DOHH2 (cell line): ENCODE measurements around the gene CNDP1.

Source experiments
- EZH2phosphoT487 ChIP-seq: fragments of 200-600 bp; sonication (generic); IDR thresholded peaks from 2 replicates; pipeline ENCODE4 v1.6.1; 2017; ENCODE audit warnings: borderline replicate concordance, mild to moderate bottlenecking, antibody characterized with exemption, low read length, moderate library complexity, mixed read lengths
- TF ChIP-seq, protein P1 (sequence below): fragments of 200-600 bp; sonication (generic); IDR thresholded peaks from one replicate; pipeline ENCODE4 v1.5.1; 2014; ENCODE audit warnings: antibody characterized with exemption, mild to moderate bottlenecking, low read depth, low read length; ENCODE audit not compliant: poor library complexity, severe bottlenecking

DNA sequence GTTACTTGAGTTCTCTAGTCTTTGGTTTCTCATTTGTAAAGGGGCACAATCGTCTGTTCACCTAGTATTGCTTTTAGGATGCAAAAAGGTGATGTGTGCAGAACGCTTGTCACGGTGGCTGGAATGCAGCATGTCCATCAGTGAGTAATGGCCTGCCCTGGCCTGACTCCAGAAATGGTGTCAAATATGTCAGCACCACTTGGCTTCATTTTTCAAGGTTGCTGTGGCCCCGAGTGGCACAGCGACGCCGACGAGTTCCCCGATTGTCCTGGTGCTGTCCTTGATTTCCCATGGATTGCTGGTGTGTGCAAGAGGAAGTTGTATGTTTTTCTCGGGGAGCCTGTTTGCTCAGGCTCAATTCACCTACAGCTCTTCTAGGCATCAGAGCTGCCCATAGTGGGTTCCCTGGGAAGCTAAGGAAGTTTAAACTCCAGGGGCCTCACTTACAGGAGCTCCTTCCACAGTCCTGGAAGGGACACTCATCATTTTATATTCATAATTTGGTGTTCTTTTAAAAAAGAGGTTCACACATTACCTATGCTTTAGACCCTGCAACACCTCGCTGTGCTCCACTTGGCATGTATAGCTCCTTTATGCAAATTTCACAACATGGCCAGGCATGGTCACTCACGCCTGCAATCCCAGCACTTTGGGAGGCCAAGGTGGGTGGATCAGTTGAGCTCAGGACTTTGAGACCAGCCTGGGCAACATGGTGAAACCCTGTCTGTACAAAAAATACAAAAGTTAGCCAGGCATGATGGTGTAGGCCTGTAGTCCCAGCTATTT, 37.8 kb downstream of the CNDP1 start:
- TF ChIP-seq EZH2phosphoT487, result no peak
- TF ChIP-seq, protein P1, sequence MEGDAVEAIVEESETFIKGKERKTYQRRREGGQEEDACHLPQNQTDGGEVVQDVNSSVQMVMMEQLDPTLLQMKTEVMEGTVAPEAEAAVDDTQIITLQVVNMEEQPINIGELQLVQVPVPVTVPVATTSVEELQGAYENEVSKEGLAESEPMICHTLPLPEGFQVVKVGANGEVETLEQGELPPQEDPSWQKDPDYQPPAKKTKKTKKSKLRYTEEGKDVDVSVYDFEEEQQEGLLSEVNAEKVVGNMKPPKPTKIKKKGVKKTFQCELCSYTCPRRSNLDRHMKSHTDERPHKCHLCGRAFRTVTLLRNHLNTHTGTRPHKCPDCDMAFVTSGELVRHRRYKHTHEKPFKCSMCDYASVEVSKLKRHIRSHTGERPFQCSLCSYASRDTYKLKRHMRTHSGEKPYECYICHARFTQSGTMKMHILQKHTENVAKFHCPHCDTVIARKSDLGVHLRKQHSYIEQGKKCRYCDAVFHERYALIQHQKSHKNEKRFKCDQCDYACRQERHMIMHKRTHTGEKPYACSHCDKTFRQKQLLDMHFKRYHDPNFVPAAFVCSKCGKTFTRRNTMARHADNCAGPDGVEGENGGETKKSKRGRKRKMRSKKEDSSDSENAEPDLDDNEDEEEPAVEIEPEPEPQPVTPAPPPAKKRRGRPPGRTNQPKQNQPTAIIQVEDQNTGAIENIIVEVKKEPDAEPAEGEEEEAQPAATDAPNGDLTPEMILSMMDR, result no peak
